Endothelial cell of umbilical vein (primary cell): ENCODE results near the gene RAMACL. TPM values are rescaled to one million over a fixed set of nuclear protein-coding genes. Genes with fewer than 3 reads are reported as not detected.

Experiments
- BruUV-seq: library from RNA; stranded (reverse); fragments of 400-500 nt; replicated peaks from 2 replicates; lab custom pipeline; 2021; lab: Mats Ljungman, UMichigan
- CTCF ChIA-PET: fragments of 300-600, 350-600 bp; sonication (Branson Sonifier 250); formaldehyde crosslinking; loops from one replicate; lab custom pipeline; 2021; ENCODE audit warnings: antibody characterized with exemption, inconsistent platforms; lab: Charles Lee
- POLR2A ChIA-PET: fragments of 300-600, 350-600 bp; sonication (Branson Sonifier 250); formaldehyde crosslinking; loops from one replicate; lab custom pipeline; 2021; ENCODE audit warnings: antibody characterized with exemption, inconsistent platforms; lab: Charles Lee
- DNase-seq: peaks from one replicate; pipeline ENCODE4 v3.0.0-alpha.2; 2011; ENCODE audit warnings: low read depth, low spot score
- FAIRE-seq: peaks from 2 replicates; lab custom pipeline; 2011; peaks lifted over from hg19 to GRCh38; lab: Jason Lieb, UNC
- H2AFZ ChIP-seq: 2 replicates; pipeline ENCODE4 v1.6.0; 2012; ENCODE audit warnings: low read depth, low read length, control low read depth, inconsistent platforms
- H3K27ac ChIP-seq: 2 replicates; pipeline ENCODE4 v1.5.1; 2011; ENCODE audit warnings: low read depth, mild to moderate bottlenecking, control low read depth, low read length, moderate library complexity; ENCODE audit not compliant: insufficient read depth
- H3K27me3 ChIP-seq, 2 experiments: 2 replicates each; pipeline versions ENCODE4 v1.6.0 to v1.6.1; 2011; ENCODE audit warnings: low read length in 2 of 2, mixed read lengths in 1 of 2; ENCODE audit not compliant: control insufficient read depth in 2 of 2, insufficient read depth in 2 of 2
- H3K36me3 ChIP-seq, 2 experiments: 2 replicates in 1 of 2; 3 replicates in 1 of 2; pipeline ENCODE4 v1.5.1; 2011; ENCODE audit warnings: low read length in 2 of 2, mild to moderate bottlenecking in 1 of 2, moderate library complexity in 1 of 2; ENCODE audit not compliant: control insufficient read depth in 2 of 2, insufficient read depth in 2 of 2; ENCODE audit errors: extremely low read depth in 1 of 2
- H3K4me1 ChIP-seq: 3 replicates; pipeline ENCODE4 v1.5.1; 2011; ENCODE audit warnings: mild to moderate bottlenecking, low read length; ENCODE audit not compliant: control insufficient read depth, insufficient read depth; ENCODE audit errors: extremely low read depth
- H3K4me2 ChIP-seq: 2 replicates; pipeline ENCODE4 v1.6.1; 2011; ENCODE audit warnings: low read length, control low read depth, mixed read lengths; ENCODE audit not compliant: insufficient read depth
- H3K4me3 ChIP-seq, 3 experiments: fragments of 200-600 bp in 1 of 3; sonication (generic), shearing (Covaris generic) in 1 of 3; replicated peaks in 1 of 3; 2 replicates each; pipeline ENCODE4 v1.5.1; 2011 to 2016; ENCODE audit warnings: control low read depth in 3 of 3, low read length in 3 of 3, mild to moderate bottlenecking in 2 of 3, inconsistent platforms in 1 of 3, low read depth in 1 of 3, moderate library complexity in 1 of 3; ENCODE audit not compliant: insufficient read depth in 1 of 3
- H3K79me2 ChIP-seq: 2 replicates; pipeline ENCODE4 v1.6.0; 2012; ENCODE audit warnings: low read length, inconsistent platforms; ENCODE audit not compliant: control insufficient read depth, insufficient read depth
- H3K9ac ChIP-seq: replicated peaks from 2 replicates; pipeline ENCODE3; 2011; ENCODE audit warnings: low read length, control low read depth; ENCODE audit not compliant: insufficient read depth; ENCODE audit errors: extremely low read depth
- H3K9me1 ChIP-seq: replicated peaks from 3 replicates; pipeline ENCODE4 v1.6.0; 2011; ENCODE audit warnings: mild to moderate bottlenecking, low read length; ENCODE audit not compliant: control insufficient read depth, insufficient read depth; ENCODE audit errors: extremely low read depth
- H3K9me3 ChIP-seq: replicated peaks from 2 replicates; pipeline ENCODE4 v1.5.1; 2012; ENCODE audit warnings: low read length, inconsistent platforms; ENCODE audit not compliant: control insufficient read depth, insufficient read depth
- H4K20me1 ChIP-seq: replicated peaks from 2 replicates; pipeline ENCODE3; 2011; ENCODE audit warnings: mild to moderate bottlenecking, low read length; ENCODE audit not compliant: control insufficient read depth, insufficient read depth; ENCODE audit errors: extremely low read depth
- EZH2 ChIP-seq: IDR thresholded peaks from 2 replicates; pipeline ENCODE4 v1.6.1; 2012; ENCODE audit warnings: borderline replicate concordance, low read depth, mild to moderate bottlenecking, moderate library complexity, low read length, inconsistent platforms; ENCODE audit not compliant: severe bottlenecking
- FOS ChIP-seq: IDR thresholded peaks from 2 replicates; pipeline ENCODE4 v1.6.1; 2011; ENCODE audit warnings: mild to moderate bottlenecking, low read length, moderate library complexity, borderline replicate concordance; ENCODE audit not compliant: insufficient read depth
- GATA2 ChIP-seq: IDR thresholded peaks from 2 replicates; pipeline ENCODE4 v1.7.0; 2011; ENCODE audit warnings: low read depth, mild to moderate bottlenecking, moderate library complexity, mixed read lengths, low read length; ENCODE audit not compliant: insufficient read length, insufficient read depth
- JUN ChIP-seq: IDR thresholded peaks from 2 replicates; pipeline ENCODE4 v1.6.1; 2011; ENCODE audit warnings: borderline replicate concordance, low read depth; ENCODE audit not compliant: insufficient read length, insufficient read depth
- MYC ChIP-seq: IDR thresholded peaks from one replicate; pipeline ENCODE4 v1.6.1; 2011; ENCODE audit warnings: mild to moderate bottlenecking, low read depth, low read length
- POLR2A ChIP-seq: IDR thresholded peaks from 2 replicates; pipeline ENCODE4 v1.6.1; 2012; ENCODE audit warnings: low read depth, mild to moderate bottlenecking, control low read depth, low read length
- POLR2AphosphoS5 ChIP-seq: IDR thresholded peaks from 2 replicates; pipeline ENCODE4 v1.6.1; 2012; ENCODE audit warnings: low read depth, mild to moderate bottlenecking, control low read depth, low read length, moderate library complexity; ENCODE audit not compliant: insufficient read depth
- dilution Hi-C: fragments of 300-500 bp; cut with MboI; formaldehyde crosslinking; loops from one replicate; pipeline ENCODE4 v1.15.0; 2019; ENCODE audit warnings: low sequenced_read_pairs; ENCODE audit not compliant: extremely low pct_ligation_motif_present
- intact Hi-C: fragments of 100-400 bp; cut with micrococcal nuclease; formaldehyde crosslinking; loops from one replicate; pipeline ENCODE4 v1.10.0; 2022
- polyA plus RNA-seq, 4 experiments: library from polyadenylated mRNA; depleted of rRNA in 3 of 4; stranded (reverse) in 3 of 4; unstranded in 1 of 4; fragments of >200 nt; gene quantifications; 2 replicates each; pipeline versions ENCODE4 v1.2.1 to v1.2.3, GENCODE V29; 2011 to 2012; ENCODE audit warnings: missing spikeins in 1 of 4
- total RNA-seq: library from RNA; stranded (reverse); gene quantifications from 2 replicates; pipeline ENCODE4 v1.2.3, GENCODE V29; 2021
- TF ChIP-seq, protein P1 (sequence below): IDR thresholded peaks from 2 replicates; pipeline ENCODE4 v1.6.1; 2011; ENCODE audit not compliant: insufficient read depth, insufficient read length
- TF ChIP-seq, protein P2 (sequence below), 2 donors: IDR thresholded peaks; 1 replicate in 1 of 2; 2 replicates in 1 of 2; pipeline ENCODE4 v1.5.1; 2011; ENCODE audit warnings: low read length in 2 of 2, mild to moderate bottlenecking in 2 of 2, moderate library complexity in 2 of 2, control low read depth in 1 of 2, inconsistent platforms in 1 of 2, low read depth in 1 of 2; ENCODE audit not compliant: insufficient read depth in 1 of 2; ENCODE audit errors: extremely low read depth in 1 of 2

RAMACL gene
- total and polyA plus RNA-seq, 2 donors (not counting 3 experiments of a cell fraction or from before 2014, with no cell fraction given), result 0.17 to 5.3 TPM

DNA sequence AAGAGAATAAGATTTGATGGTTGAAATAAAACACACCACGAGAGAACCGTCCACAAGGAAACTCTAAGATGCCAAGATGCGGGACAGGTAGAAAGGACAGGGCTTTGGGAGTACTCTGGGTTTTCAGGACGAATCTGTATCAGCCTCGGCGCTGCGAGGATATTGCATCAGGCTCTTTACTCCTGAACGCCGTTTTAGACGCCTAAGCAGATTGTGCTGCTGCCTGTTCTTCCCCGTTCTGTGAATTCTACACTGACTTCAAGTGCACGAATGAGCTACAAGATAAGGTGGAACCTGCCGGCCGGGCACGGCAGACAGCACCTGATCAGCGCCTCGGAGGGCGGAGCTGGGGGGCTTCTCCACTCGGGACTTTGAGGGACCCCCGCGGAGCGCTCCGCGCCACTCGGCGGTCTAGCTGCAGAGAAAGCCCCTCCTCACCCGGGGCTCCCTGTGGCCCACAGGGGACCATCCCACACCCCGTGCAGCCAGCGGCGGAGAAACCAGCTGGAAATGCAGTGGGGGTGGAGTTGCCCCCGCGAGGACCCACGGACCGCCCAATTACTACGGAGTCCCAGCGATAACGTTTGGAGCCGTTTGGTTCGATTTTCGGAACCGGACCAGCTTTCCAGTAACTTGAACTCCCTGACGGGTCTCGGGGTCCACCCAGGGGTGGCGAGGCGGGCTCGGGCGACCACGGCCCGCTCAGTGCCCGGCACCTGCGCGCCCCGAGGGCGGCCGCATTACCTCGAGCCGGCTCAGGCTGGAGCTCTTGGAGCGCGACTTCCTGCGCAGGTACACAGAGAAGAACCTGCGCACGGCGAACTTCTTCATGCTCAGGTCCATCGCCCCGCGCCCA is 39.9 kb upstream of the RAMACL start:
- Histone ChIP-seq H2AFZ (peak overlapping the region; percentile 38), H3K4me3 (peak overlapping the region; percentile 74 to 87 (median 83)), H3K9me1 (no peaks in the 10 kb centered on the region), H4K20me1 (no peaks in the 10 kb centered on the region), H3K9me3 (no peaks in the 10 kb centered on the region), H3K36me3 (no peaks in the 10 kb centered on the region), H3K9ac (peak overlapping the region; percentile 90), H3K27ac (peak overlapping the region; percentile 78), H3K27me3 (no peaks in the 10 kb centered on the region), H3K79me2 (peaks cover 27% of the 10 kb centered on the region), H3K4me1 (peaks cover 43% of the 10 kb centered on the region), H3K4me2 (peak overlapping the region; percentile 86)
- DNase-seq, result peak; percentile 60
- no TSS peak for BruUV-seq
- TF ChIP-seq, protein P1, sequence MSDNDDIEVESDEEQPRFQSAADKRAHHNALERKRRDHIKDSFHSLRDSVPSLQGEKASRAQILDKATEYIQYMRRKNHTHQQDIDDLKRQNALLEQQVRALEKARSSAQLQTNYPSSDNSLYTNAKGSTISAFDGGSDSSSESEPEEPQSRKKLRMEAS, result no peak
- TF ChIP-seq MYC (no peak), POLR2AphosphoS5 (no peak), POLR2A (no peak), GATA2 (no peak), JUN (no peak), EZH2 (no peak), FOS (no peak)
- TF ChIP-seq, protein P2, sequence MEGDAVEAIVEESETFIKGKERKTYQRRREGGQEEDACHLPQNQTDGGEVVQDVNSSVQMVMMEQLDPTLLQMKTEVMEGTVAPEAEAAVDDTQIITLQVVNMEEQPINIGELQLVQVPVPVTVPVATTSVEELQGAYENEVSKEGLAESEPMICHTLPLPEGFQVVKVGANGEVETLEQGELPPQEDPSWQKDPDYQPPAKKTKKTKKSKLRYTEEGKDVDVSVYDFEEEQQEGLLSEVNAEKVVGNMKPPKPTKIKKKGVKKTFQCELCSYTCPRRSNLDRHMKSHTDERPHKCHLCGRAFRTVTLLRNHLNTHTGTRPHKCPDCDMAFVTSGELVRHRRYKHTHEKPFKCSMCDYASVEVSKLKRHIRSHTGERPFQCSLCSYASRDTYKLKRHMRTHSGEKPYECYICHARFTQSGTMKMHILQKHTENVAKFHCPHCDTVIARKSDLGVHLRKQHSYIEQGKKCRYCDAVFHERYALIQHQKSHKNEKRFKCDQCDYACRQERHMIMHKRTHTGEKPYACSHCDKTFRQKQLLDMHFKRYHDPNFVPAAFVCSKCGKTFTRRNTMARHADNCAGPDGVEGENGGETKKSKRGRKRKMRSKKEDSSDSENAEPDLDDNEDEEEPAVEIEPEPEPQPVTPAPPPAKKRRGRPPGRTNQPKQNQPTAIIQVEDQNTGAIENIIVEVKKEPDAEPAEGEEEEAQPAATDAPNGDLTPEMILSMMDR (IDR thresholded peaks at IDR 0.05; ENCODE audit: extremely low read depth in 1 of 2, insufficient read depth in 1 of 2, low read depth in 1 of 2, low read length in 2 of 2), result no peak
- CTCF ChIA-PET, result interaction anchor here (1.1 to 2.9 kb wide), 6 partner anchors 11 to 363 kb away, joined by 3 to 15 read pairs (median 6); no protein-coding TSS in a partner anchor
- intact Hi-C loops, result loop anchor here (1.0 to 5.0 kb wide), 16 partner anchors 11 to 373 kb away; partner anchors contain the start of genes CEP43, RAMACL, RNASET2 and SFT2D1
- dilution Hi-C loops, result no loop called here
- no peak for FAIRE-seq
- POLR2A ChIA-PET, result interaction anchor here (0.9 to 3.0 kb wide), 6 partner anchors 28 to 246 kb away, joined by 3 to 17 read pairs (median 4); no protein-coding TSS in a partner anchor
